Mesangial cell (primary cell): ENCODE data around the gene NFILZ. TPM values are rescaled to one million over a fixed set of nuclear protein-coding genes. Genes with fewer than 3 reads are reported as not detected.

Experiments
- total RNA-seq: library from RNA; depleted of rRNA; stranded (reverse); fragments of >200 nt; gene quantifications from 2 replicates; pipeline ENCODE4 v1.2.3, GENCODE V29; 2015

Gene NFILZ
- not detected in 2 replicates for total RNA-seq

GRCh38 chr19:8629996-8630683 is at the start of gene NFILZ:
NFILZ (plus strand) TSS chr19:8630633; CDS start chr19:8676766, 46,133 bp downstream.

DNA sequence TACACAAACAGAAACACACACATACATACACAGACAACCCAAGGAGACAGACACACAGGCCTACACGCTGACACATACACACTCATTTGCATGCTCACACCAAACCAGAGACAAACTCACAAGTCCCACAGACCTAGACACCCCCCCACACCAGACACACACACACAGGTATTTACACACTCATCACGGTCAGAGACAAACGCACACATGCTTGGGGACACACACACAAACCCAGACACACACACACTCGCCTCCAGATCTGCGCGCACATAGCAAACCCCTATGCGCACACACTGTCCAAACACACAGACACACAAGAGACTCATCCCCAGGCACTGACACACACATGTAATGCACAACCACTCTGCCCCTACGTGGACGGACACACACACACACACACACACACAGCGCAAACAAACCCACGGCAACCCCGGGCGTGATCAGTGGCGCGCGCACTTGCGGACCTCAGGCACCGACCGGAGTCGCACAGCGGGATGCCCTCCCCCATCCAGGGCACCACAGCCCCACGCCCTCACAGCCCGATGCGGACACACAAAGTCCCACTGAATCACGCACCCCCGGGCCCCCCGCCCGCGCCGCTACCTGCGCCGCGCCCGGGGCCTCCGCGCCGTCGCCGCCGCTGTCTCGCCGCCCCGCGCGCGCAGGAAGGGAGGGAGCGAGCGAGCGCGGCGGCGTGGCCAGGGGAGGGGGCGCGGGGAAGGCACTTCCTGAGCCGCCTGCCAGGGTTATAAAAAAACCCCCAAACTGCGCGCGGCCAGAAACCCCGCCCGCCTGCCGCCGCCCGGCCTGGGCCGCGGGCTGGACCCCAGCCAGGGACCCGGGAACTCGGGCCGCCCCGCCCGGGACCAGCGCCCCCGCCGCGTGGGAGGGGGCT is 20.1 kb upstream of the NFILZ start, which contains the start of gene ADAMTS10:
TSS of gene ADAMTS10 (minus strand) at position 675 of the 895 bp plus-strand sequence. CDS start 5,005 bp downstream, outside the sequence.

Other genes with a start within 250 kb of the NFILZ start
- gene RAB11B, start 240.3 kb upstream of the NFILZ start, total RNA-seq, result 60.8 and 104 TPM in 2 replicates
- gene MARCHF2, start 217.3 kb upstream of the NFILZ start, total RNA-seq, result 90.9 and 115 TPM in 2 replicates
- 57.8 and 136 TPM in 2 replicates for gene HNRNPM, start 185.7 kb upstream of the NFILZ start, total RNA-seq
- gene PRAM1, start 128.0 kb upstream of the NFILZ start, total RNA-seq, result not detected in 2 replicates
- 18.1 and 18.5 TPM in 2 replicates for gene ZNF414, start 116.5 kb upstream of the NFILZ start, total RNA-seq
- 0.25 TPM in 1 of 2 replicates, not detected in the other for gene MYO1F, start 53.2 kb upstream of the NFILZ start, total RNA-seq
- 5.5 and 22.7 TPM in 2 replicates for gene ADAMTS10, start 19.9 kb upstream of the NFILZ start, total RNA-seq
- gene ACTL9, start 68.2 kb downstream of the NFILZ start, total RNA-seq, result not detected in 2 replicates
- not detected in 2 replicates for gene OR2Z1, start 91.0 kb downstream of the NFILZ start, total RNA-seq
- 8.8 and 20.0 TPM in 2 replicates for gene ZNF558, start 201.7 kb downstream of the NFILZ start, total RNA-seq
- gene MBD3L1, start 201.7 kb downstream of the NFILZ start, total RNA-seq, result not detected in 2 replicates